Esophagus muscularis mucosa (tissue), 4 donors: ENCODE measurements around the gene TBC1D22A. TPM values are rescaled to one million over a fixed set of nuclear protein-coding genes. Genes with fewer than 3 reads are reported as not detected.
A peak's percentile ranks its signal among the peaks of the same experiment; 100 is the strongest.

Source experiments
- DNase-seq: peaks from one replicate; pipeline ENCODE4 v3.0.0-alpha.2; 2017; ENCODE audit errors: extremely low spot score
- H3K27ac ChIP-seq, 4 donors: fragments of 200-600 bp; sonication (generic); replicated peaks in 1 of 4; 1 replicate in 3 of 4; 2 replicates in 1 of 4; pipeline ENCODE4 v1.5.1; 2016 to 2019; ENCODE audit warnings: mild to moderate bottlenecking in 1 of 4
- H3K27me3 ChIP-seq, 4 donors: fragments of 200-600 bp; sonication (generic); one replicate each; pipeline versions ENCODE4 v1.5.1 to v1.6.0; 2016 to 2019
- H3K36me3 ChIP-seq, 4 donors: fragments of 200-600 bp; sonication (generic); one replicate each; pipeline ENCODE4 v1.5.1; 2016 to 2019
- H3K4me1 ChIP-seq, 4 donors: fragments of 200-600 bp; sonication (generic); one replicate each; pipeline ENCODE4 v1.5.1; 2016 to 2019
- H3K4me3 ChIP-seq, 4 donors: fragments of 200-600 bp; sonication (generic); 1 replicate in 2 of 4; 2 replicates in 2 of 4; pipeline ENCODE4 v1.5.1; 2016 to 2019; ENCODE audit warnings: mild to moderate bottlenecking in 4 of 4, moderate library complexity in 1 of 4
- H3K9me3 ChIP-seq, 4 donors: fragments of 200-600 bp; sonication (generic); 1 replicate in 3 of 4; 2 replicates in 1 of 4; pipeline ENCODE4 v1.5.1; 2016 to 2019
- CTCF ChIP-seq, 3 experiments: fragments of 200-600 bp in 2 of 3; fragments of 450-650 bp in 1 of 3; sonication (generic) in 2 of 3; IDR thresholded peaks; one replicate each; pipeline ENCODE4 v1.5.1; 2017 to 2019; ENCODE audit warnings: antibody characterized with exemption in 3 of 3, mild to moderate bottlenecking in 2 of 3, moderate library complexity in 1 of 3
- EP300 ChIP-seq: sonication (generic); formaldehyde crosslinking; IDR thresholded peaks from one replicate; pipeline ENCODE4 v1.6.1; 2017; ENCODE audit warnings: antibody characterized with exemption
- POLR2A ChIP-seq: fragments of 450-650 bp; IDR thresholded peaks from one replicate; pipeline ENCODE4 v1.6.1; 2017; ENCODE audit warnings: antibody characterized with exemption, moderate library complexity, mild to moderate bottlenecking, low read depth
- POLR2AphosphoS5 ChIP-seq, 2 donors: sonication (generic); formaldehyde crosslinking; IDR thresholded peaks; one replicate each; pipeline ENCODE4 v1.6.1; 2017; ENCODE audit warnings: antibody characterized with exemption in 2 of 2
- WGBS: methylation state at CpG from one replicate; pipeline ENCODE4 v1.1.5; 2018; 5-methylcytosine and 5-hydroxymethylcytosine counted together
- intact Hi-C: fragments of 100-400 bp; cut with DNase I; formaldehyde crosslinking; loops from one replicate; pipeline ENCODE4 v1.15.1; 2023
- total RNA-seq, 4 donors: library from RNA; depleted of rRNA; stranded (reverse); fragments of >200 nt; gene quantifications; one replicate each; pipeline versions ENCODE4 v1.1.0 to v1.2.1, GENCODE V29; 2016

The TBC1D22A gene
- total RNA-seq, 4 donors from 2014 or later: 15.2 to 20.7 (median 18.8) TPM

DNA sequence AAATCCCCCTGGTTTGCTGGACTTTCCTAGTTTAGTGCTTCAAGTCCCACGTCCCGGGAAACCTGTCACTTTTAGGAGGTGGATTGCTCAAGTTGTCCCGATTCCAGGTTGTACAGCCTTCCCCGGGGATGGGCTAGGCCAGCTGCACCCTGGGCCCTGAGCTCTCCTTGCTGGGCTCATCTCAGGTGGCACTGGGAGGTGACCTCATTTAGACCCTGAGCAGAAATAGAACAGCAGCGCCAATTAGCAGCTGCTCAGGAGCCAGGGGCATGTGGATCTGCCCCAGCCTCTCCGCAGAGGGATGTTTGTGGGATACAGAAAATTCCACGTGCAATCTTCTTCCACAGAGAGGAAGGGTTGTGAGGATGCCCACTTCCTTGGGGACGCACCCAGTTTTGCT, 14.8 kb upstream of the TBC1D22A start:
- no peak overlapping the region for H3K4me3 ChIP-seq
- no peaks in the 10 kb centered on the region for H3K9me3 ChIP-seq
- TF ChIP-seq POLR2A (no peak), EP300 (no peak), POLR2AphosphoS5 (IDR thresholded peaks at IDR 0.05) (no peak), CTCF (IDR thresholded peaks at IDR 0.05) (no peak)
- intact Hi-C loops: no loop called here
- no peak overlapping the region for H3K27ac ChIP-seq
- no peaks in the 10 kb centered on the region for H3K36me3 ChIP-seq
- DNase-seq: no peak
- WGBS: 81% methylated on average over 8 of the region's 8 CpGs
- peaks cover 13 to 27% (median 24%) of the 10 kb centered on the region in 4 donors for H3K4me1 ChIP-seq
- H3K27me3 ChIP-seq: peaks cover 0 to 57% (median 0%) of the 10 kb centered on the region in 4 donors

DNA sequence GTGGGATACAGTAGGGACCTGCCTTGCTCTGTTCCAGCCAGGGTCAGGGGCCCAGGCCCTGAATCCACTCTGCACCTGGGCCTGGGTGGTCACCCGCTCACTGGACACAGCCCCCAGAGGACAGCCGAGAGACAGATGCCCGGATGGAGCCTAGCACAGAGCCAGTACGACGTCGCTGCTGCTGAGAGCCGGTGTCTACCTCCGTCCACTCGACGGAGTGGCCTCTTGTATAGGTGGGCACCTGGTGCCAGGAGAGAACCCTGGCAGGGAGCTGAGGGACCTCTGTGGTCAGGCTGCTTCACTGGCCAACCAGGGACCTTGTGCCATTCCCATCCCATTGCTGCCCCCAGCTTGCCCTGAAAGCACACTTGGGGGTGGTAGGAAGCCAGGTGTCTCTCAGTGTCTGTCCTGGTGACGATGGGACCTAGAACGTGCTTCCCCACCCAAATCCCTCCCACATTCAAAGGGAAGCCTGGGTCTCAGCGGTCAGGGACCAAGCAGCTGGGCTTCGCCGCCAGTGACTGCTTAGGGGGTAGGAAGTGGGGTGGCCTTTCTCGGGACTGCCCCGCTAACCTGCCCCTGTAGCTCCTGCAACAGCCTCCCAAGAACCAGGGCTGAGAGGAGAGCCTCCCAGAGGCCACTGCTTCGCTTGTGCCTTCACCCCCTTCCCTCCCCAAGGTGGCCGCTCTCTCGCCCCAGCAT, 14.1 kb upstream of the TBC1D22A start:
- Histone ChIP-seq H3K4me1 (peaks cover 20 to 34% (median 30%) of the 10 kb centered on the region in 4 donors), H3K27me3 (peaks cover 0 to 57% (median 0%) of the 10 kb centered on the region in 4 donors), H3K27ac (no peak overlapping the region), H3K36me3 (no peaks in the 10 kb centered on the region), H3K4me3 (no peak overlapping the region), H3K9me3 (no peaks in the 10 kb centered on the region)
- no peak for DNase-seq
- TF ChIP-seq CTCF (IDR thresholded peaks at IDR 0.05) (no peak), EP300 (no peak), POLR2A (no peak), POLR2AphosphoS5 (IDR thresholded peaks at IDR 0.05) (no peak)
- 91% methylated on average over 13 of the region's 20 CpGs for WGBS
- intact Hi-C loops: no loop called here

- TF ChIP-seq POLR2A (no peak), POLR2AphosphoS5 (IDR thresholded peaks at IDR 0.05) (peak in 1 of 2 donors; percentile 39), EP300 (no peak)
- Histone ChIP-seq H3K27me3 (peaks cover 0 to 57% (median 0%) of the 10 kb centered on the region in 4 donors), H3K9me3 (no peaks in the 10 kb centered on the region), H3K27ac (no peak overlapping the region), H3K4me1 (peaks cover 27 to 42% (median 37%) of the 10 kb centered on the region in 4 donors), H3K4me3 (no peak overlapping the region), H3K36me3 (no peaks in the 10 kb centered on the region)
- intact Hi-C loops: no loop called here
- no peak for DNase-seq
- WGBS: 31% methylated on average over 15 of the region's 15 CpGs
Observed at GRCh38 chr22:46748908-46749675, 13.4 kb upstream of the TBC1D22A start.

DNA sequence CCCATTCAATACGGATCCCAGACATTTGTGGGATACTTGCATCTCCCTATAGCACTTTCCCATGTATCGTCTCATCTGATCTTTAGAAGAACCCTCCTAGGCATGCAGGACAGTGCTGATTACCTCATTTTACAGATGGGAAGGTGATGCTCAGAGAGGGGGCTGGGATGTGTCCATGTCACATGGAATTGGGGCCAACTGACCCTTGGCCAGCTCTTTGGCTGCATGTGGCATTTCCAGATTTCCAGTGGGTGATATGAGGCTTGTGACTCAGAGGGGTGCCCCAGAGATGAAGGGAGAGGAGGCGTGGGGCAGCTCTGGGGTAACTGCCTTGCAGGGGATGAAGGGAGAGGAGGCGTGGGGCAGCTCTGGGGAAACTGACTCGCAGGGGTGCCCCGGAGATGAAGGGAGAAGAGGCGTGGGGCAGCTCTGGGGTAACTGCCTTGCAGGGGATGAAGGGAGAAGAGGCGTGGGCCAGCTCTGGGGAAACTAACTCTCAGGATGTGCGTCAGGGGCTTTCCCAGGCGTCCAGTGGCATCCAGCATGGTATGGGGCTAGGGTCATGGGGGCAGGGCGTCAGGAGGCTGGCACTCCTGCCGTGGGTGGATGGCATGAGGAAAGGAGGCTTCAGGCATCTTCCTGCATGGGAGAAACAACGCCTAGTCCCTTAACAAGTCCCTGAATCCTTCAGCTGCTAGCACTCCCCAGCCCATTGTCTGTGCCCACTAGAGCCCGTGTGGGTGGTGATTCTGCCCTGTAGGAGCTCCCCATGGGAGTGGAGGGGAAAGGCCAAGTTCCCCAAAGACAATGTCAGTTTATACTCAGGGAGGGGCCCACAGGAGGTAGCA, 12.5 kb upstream of the TBC1D22A start:
- TF ChIP-seq CTCF (IDR thresholded peaks at IDR 0.05): no peak
- no peak for TF ChIP-seq EP300
- no peak for TF ChIP-seq POLR2AphosphoS5 (IDR thresholded peaks at IDR 0.05)
- TF ChIP-seq POLR2A: no peak
- H3K27ac ChIP-seq: no peak overlapping the region
- DNase-seq: no peak
- WGBS: 76% methylated on average over 12 of the region's 14 CpGs
- H3K9me3 ChIP-seq: no peaks in the 10 kb centered on the region
- intact Hi-C loops: no loop called here
- H3K4me1 ChIP-seq: peaks cover 35 to 50% (median 45%) of the 10 kb centered on the region in 4 donors
- H3K4me3 ChIP-seq: no peak overlapping the region
- peaks cover 0 to 57% (median 0%) of the 10 kb centered on the region in 4 donors for H3K27me3 ChIP-seq
- H3K36me3 ChIP-seq: no peaks in the 10 kb centered on the region

DNA sequence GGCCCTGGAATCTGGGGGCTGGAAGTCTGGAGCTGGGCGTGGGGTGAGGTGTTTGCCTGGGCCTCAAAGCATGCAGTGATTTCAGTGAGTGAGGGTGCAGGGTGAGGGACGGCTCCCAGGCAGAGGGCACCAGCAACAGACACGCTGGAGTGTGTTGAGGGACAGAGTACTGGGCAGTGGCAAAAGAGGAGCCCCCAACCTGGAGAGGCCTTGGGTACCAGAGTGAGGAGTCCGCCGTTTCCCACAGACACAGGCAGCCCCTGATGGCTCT, 12.0 kb upstream of the TBC1D22A start:
- intact Hi-C loops: no loop called here
- WGBS: 80% methylated on average over 1 of the region's 5 CpGs
- peaks cover 37 to 52% (median 48%) of the 10 kb centered on the region in 4 donors for H3K4me1 ChIP-seq
- no peak overlapping the region for H3K27ac ChIP-seq
- peaks cover 0 to 57% (median 0%) of the 10 kb centered on the region in 4 donors for H3K27me3 ChIP-seq
- no peaks in the 10 kb centered on the region for H3K36me3 ChIP-seq
- H3K9me3 ChIP-seq: no peaks in the 10 kb centered on the region
- TF ChIP-seq EP300 (no peak), POLR2AphosphoS5 (IDR thresholded peaks at IDR 0.05) (no peak), POLR2A (no peak), CTCF (IDR thresholded peaks at IDR 0.05) (no peak)
- no peak for DNase-seq
- no peak overlapping the region for H3K4me3 ChIP-seq
